WTC11 (cell line): Measurements from ENCODE around the gene PRDM15. TPM values are rescaled to one million over a fixed set of nuclear protein-coding genes. Genes with fewer than 3 reads are reported as not detected.

Experiments used
- ATAC-seq: fragments of 200-7000 bp; cut with Tn5 transposase; 2 replicates; pipeline ENCODE4 v1.10.0; 2021; ENCODE audit warnings: mild to moderate bottlenecking, moderate library complexity
- CTCF ChIA-PET: fragments of 300-600 bp; sonication (Branson Sonifier 250); formaldehyde crosslinking; loops from one replicate; lab custom pipeline; 2021; ENCODE audit warnings: antibody characterized with exemption; lab: Charles Lee
- POLR2A ChIA-PET: fragments of 350-600 bp; sonication (Branson Sonifier 250); formaldehyde crosslinking; loops from one replicate; lab custom pipeline; 2021; ENCODE audit warnings: antibody characterized with exemption; lab: Charles Lee
- DNase-seq: peaks from one replicate; pipeline ENCODE4 v3.0.0; 2021; ENCODE audit warnings: low spot score
- H3K27ac Mint-ChIP-seq: 2 replicates; pipeline ENCODE4 v1.8.0; 2021; ENCODE audit warnings: mixed read lengths
- H3K27me3 Mint-ChIP-seq: 2 replicates; pipeline ENCODE4 v1.8.0; 2021; ENCODE audit warnings: low read depth, mild to moderate bottlenecking, moderate library complexity, mixed read lengths
- H3K36me3 Mint-ChIP-seq: 2 replicates; pipeline ENCODE4 v1.8.0; 2021; ENCODE audit warnings: mixed read lengths
- H3K4me1 Mint-ChIP-seq: 2 replicates; pipeline ENCODE4 v1.8.0; 2022; ENCODE audit warnings: mixed read lengths
- H3K4me3 Mint-ChIP-seq: 2 replicates; pipeline ENCODE4 v1.8.0; 2021; ENCODE audit warnings: mild to moderate bottlenecking, moderate library complexity, mixed read lengths
- H3K9me3 Mint-ChIP-seq: 2 replicates; pipeline ENCODE4 v1.8.0; 2021; ENCODE audit warnings: mixed read lengths
- CBFB ChIP-seq: sonication (generic); formaldehyde crosslinking; IDR thresholded peaks from 2 replicates; pipeline ENCODE4 v1.8.1; 2022; ENCODE audit warnings: mild to moderate bottlenecking, low read depth, missing genetic modification reagents
- ESRRA ChIP-seq: sonication (generic); formaldehyde crosslinking; IDR thresholded peaks from 2 replicates; pipeline ENCODE4 v1.8.1; 2022; ENCODE audit warnings: mild to moderate bottlenecking, missing genetic modification reagents, borderline replicate concordance
- GABPB1 ChIP-seq: sonication (generic); formaldehyde crosslinking; IDR thresholded peaks from 2 replicates; pipeline ENCODE4 v1.8.1; 2023; ENCODE audit warnings: mild to moderate bottlenecking, missing genetic modification reagents
- IRF2 ChIP-seq: sonication (generic); formaldehyde crosslinking; IDR thresholded peaks from 2 replicates; pipeline ENCODE4 v1.8.0; 2022; ENCODE audit warnings: low read depth, missing genetic modification reagents, borderline replicate concordance
- KAT7 ChIP-seq: sonication (generic); formaldehyde crosslinking; IDR thresholded peaks from 2 replicates; pipeline ENCODE4 v1.8.1; 2023; ENCODE audit warnings: missing genetic modification reagents, mild to moderate bottlenecking, borderline replicate concordance
- NFYB ChIP-seq: sonication (generic); formaldehyde crosslinking; conservative IDR thresholded peaks from 2 replicates; pipeline ENCODE4 v1.8.0; 2022; ENCODE audit warnings: low read depth, missing genetic modification reagents
- SOX15 ChIP-seq: fragments of 250-450 bp; sonication (Bioruptor Pico); IDR thresholded peaks from 2 replicates; pipeline ENCODE4 v1.9.0; 2021; ENCODE audit warnings: mild to moderate bottlenecking
- ZNF219 ChIP-seq: sonication (generic); formaldehyde crosslinking; IDR thresholded peaks from 2 replicates; pipeline ENCODE4 v1.8.0; 2023; ENCODE audit warnings: missing genetic modification reagents, mild to moderate bottlenecking, borderline replicate concordance
- ZNF263 ChIP-seq: sonication (generic); formaldehyde crosslinking; IDR thresholded peaks from 2 replicates; pipeline ENCODE4 v1.8.1; 2022; ENCODE audit warnings: low read depth, mild to moderate bottlenecking, moderate library complexity, missing genetic modification reagents
- ZNF423 ChIP-seq: fragments of 250-450 bp; sonication (Bioruptor Pico); IDR thresholded peaks from 2 replicates; pipeline ENCODE4 v2.1.2; 2022; ENCODE audit warnings: mild to moderate bottlenecking, moderate library complexity
- total RNA-seq: library from RNA; stranded (reverse); gene quantifications from 3 replicates; pipeline ENCODE4 v1.2.3, GENCODE V29; 2021
- TF ChIP-seq, protein P1 (sequence below): sonication (generic); formaldehyde crosslinking; IDR thresholded peaks from 2 replicates; pipeline ENCODE4 v1.8.0; 2022; ENCODE audit warnings: mild to moderate bottlenecking, missing genetic modification reagents
- TF ChIP-seq, protein P2 (sequence below): sonication (generic); formaldehyde crosslinking; IDR thresholded peaks from 2 replicates; pipeline ENCODE4 v1.8.1; 2023; ENCODE audit warnings: mild to moderate bottlenecking, missing genetic modification reagents, moderate library complexity
- TF ChIP-seq, protein P3 (sequence below): sonication (generic); formaldehyde crosslinking; IDR thresholded peaks from 2 replicates; pipeline ENCODE4 v1.8.0; 2022; ENCODE audit warnings: mild to moderate bottlenecking, missing genetic modification reagents
- TF ChIP-seq, protein P4 (sequence below): sonication (generic); formaldehyde crosslinking; IDR thresholded peaks from 2 replicates; pipeline ENCODE4 v1.8.1; 2023; ENCODE audit warnings: mild to moderate bottlenecking, missing genetic modification reagents
- TF ChIP-seq, protein P5 (sequence below): fragments of 250-450 bp; sonication (Bioruptor Pico); IDR thresholded peaks from 2 replicates; pipeline ENCODE4 v1.9.0; 2021; ENCODE audit warnings: mild to moderate bottlenecking
- TF ChIP-seq, protein P6 (sequence below): sonication (generic); formaldehyde crosslinking; conservative IDR thresholded peaks from 2 replicates; pipeline ENCODE4 v1.8.1; 2023; ENCODE audit warnings: mild to moderate bottlenecking, low read depth, missing genetic modification reagents, moderate library complexity

Gene PRDM15
- total RNA-seq, 1 experiment from 2014 or later = 12.9 TPM

DNA sequence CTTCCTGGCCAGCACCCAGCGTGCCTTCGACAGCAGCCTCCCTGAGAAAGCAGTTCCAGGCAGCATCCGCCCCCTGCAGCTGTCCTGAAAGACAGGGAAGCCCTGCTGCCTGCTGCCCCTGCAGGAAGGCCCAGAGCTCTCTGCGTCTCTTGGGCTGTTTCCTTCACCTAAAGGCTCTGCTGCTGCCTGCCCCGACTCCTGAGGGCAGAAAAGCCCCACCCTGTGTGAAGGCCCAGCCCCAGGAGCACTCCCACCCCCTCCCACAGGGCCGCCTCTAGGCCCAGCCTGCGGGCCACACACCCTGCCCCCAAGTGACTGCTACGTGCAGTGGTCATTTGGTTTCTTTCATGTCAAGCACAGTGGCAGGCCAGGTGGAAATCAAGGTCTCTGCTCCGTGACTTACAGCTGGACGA, 124.7 kb downstream of the PRDM15 start:
- no peaks in the 10 kb centered on the region; the same call in 1 of the 2 replicates for H3K27me3 Mint-ChIP-seq
- CTCF ChIA-PET = interaction anchor here (0.5 to 7.3 kb wide), 8 partner anchors 8 to 142 kb away, joined by 3 to 49 read pairs (median 8); no protein-coding TSS in a partner anchor
- TF ChIP-seq, protein P1, sequence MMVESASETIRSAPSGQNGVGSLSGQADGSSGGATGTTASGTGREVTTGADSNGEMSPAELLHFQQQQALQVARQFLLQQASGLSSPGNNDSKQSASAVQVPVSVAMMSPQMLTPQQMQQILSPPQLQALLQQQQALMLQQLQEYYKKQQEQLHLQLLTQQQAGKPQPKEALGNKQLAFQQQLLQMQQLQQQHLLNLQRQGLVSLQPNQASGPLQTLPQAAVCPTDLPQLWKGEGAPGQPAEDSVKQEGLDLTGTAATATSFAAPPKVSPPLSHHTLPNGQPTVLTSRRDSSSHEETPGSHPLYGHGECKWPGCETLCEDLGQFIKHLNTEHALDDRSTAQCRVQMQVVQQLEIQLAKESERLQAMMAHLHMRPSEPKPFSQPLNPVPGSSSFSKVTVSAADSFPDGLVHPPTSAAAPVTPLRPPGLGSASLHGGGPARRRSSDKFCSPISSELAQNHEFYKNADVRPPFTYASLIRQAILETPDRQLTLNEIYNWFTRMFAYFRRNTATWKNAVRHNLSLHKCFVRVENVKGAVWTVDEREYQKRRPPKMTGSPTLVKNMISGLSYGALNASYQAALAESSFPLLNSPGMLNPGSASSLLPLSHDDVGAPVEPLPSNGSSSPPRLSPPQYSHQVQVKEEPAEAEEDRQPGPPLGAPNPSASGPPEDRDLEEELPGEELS (CRISPR knock-in tag) = 0 out of 2 replicates have a peak, but pooled peaks have one; percentile 15
- TF ChIP-seq ZNF423 (CRISPR knock-in tag) = peak; percentile 84
- TF ChIP-seq ZNF219 = no peak
- TF ChIP-seq, protein P2, sequence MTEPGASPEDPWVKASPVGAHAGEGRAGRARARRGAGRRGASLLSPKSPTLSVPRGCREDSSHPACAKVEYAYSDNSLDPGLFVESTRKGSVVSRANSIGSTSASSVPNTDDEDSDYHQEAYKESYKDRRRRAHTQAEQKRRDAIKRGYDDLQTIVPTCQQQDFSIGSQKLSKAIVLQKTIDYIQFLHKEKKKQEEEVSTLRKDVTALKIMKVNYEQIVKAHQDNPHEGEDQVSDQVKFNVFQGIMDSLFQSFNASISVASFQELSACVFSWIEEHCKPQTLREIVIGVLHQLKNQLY = no peak
- TF ChIP-seq, protein P3, sequence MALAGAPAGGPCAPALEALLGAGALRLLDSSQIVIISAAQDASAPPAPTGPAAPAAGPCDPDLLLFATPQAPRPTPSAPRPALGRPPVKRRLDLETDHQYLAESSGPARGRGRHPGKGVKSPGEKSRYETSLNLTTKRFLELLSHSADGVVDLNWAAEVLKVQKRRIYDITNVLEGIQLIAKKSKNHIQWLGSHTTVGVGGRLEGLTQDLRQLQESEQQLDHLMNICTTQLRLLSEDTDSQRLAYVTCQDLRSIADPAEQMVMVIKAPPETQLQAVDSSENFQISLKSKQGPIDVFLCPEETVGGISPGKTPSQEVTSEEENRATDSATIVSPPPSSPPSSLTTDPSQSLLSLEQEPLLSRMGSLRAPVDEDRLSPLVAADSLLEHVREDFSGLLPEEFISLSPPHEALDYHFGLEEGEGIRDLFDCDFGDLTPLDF (CRISPR knock-in tag) = no peak
- TF ChIP-seq, all 79 proteins: peak for 2
- POLR2A ChIA-PET = interaction anchor here (0.7 kb wide), 1 partner anchor 21 kb away, joined by 3 read pairs; no protein-coding TSS in a partner anchor
- peak; percentile 45 for DNase-seq
- peak; percentile 40 for ATAC-seq
- Mint-ChIP-seq H3K27ac (0 out of 2 replicates have a peak overlapping the region, but pooled peaks have one; percentile 21), H3K36me3 (peaks cover 24% of the 10 kb centered on the region), H3K9me3 (no peaks in the 10 kb centered on the region), H3K4me3 (0 out of 2 replicates have a peak overlapping the region, but pooled peaks have one; percentile 27), H3K4me1 (peaks cover 67% of the 10 kb centered on the region)

DNA sequence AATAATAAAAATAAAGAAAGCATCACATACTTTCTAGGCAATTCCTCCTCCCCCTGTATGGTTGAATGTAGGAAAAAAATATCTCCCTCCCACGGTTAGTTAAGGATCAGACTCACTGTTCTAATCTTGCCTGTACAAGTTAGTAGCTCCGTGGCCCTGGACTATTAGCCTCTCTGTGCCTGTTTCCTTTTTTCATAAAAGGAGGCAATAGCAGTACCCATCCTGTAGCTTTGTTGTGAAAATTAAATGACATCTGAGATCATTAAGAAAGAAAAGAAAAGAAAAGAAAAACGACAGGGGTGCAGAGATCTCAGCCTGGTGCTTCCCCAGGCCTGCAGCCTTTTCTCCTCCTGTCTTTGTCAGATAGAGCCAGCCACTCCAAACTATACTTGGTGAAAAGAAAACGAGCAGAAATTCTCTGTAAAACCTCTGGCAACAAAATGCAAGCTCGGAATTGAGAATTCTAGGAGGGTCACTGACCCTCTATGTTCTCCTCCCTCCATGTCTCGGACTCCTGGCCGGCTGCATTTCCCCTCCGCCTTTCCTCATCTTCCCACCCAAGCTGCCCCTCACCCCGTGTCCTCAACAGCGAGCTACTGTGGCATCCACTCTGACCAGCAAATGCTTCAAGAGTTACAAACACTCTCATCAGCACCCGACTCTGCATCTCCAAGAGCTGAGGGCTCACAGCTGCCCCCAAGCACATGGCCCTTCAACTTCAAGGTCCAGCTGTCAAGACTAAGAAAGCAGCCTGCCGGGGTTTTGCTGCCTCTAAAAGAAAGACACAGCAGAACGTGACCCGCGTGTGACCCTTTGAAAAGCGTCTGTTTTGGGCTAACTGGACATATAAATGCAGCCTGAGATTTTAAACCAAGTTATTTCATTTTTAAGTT, 125.9 kb downstream of the PRDM15 start:
- Mint-ChIP-seq H3K4me3 (peak overlapping the region; percentile 32), H3K9me3 (no peaks in the 10 kb centered on the region), H3K36me3 (peaks cover 30% of the 10 kb centered on the region), H3K27me3 (no peaks in the 10 kb centered on the region; the same call in 1 of the 2 replicates), H3K27ac (no peak overlapping the region), H3K4me1 (peaks cover 56% of the 10 kb centered on the region)
- ChIA-PET POLR2A (interaction anchor here (0.6 to 1.7 kb wide), 2 partner anchors 8 to 1913 kb away, joined by 3 to 6 read pairs; no protein-coding TSS in a partner anchor), CTCF (interaction anchor here (1.1 to 7.3 kb wide), 7 partner anchors 9 to 141 kb away, joined by 3 to 49 read pairs (median 7); no protein-coding TSS in a partner anchor)
- ATAC-seq (no peak), DNase-seq (no peak)
- no peak for TF ChIP-seq ZNF263 (CRISPR knock-in tag)
- no peak for TF ChIP-seq KAT7
- no peak for TF ChIP-seq NFYB (CRISPR knock-in tag)
- TF ChIP-seq GABPB1 (CRISPR knock-in tag) = no peak
- no peak for TF ChIP-seq SOX15 (CRISPR knock-in tag)
- TF ChIP-seq, protein P4, sequence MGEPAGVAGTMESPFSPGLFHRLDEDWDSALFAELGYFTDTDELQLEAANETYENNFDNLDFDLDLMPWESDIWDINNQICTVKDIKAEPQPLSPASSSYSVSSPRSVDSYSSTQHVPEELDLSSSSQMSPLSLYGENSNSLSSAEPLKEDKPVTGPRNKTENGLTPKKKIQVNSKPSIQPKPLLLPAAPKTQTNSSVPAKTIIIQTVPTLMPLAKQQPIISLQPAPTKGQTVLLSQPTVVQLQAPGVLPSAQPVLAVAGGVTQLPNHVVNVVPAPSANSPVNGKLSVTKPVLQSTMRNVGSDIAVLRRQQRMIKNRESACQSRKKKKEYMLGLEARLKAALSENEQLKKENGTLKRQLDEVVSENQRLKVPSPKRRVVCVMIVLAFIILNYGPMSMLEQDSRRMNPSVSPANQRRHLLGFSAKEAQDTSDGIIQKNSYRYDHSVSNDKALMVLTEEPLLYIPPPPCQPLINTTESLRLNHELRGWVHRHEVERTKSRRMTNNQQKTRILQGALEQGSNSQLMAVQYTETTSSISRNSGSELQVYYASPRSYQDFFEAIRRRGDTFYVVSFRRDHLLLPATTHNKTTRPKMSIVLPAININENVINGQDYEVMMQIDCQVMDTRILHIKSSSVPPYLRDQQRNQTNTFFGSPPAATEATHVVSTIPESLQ (CRISPR knock-in tag) = no peak
- no peak for TF ChIP-seq CBFB (CRISPR knock-in tag)
- TF ChIP-seq, protein P5, sequence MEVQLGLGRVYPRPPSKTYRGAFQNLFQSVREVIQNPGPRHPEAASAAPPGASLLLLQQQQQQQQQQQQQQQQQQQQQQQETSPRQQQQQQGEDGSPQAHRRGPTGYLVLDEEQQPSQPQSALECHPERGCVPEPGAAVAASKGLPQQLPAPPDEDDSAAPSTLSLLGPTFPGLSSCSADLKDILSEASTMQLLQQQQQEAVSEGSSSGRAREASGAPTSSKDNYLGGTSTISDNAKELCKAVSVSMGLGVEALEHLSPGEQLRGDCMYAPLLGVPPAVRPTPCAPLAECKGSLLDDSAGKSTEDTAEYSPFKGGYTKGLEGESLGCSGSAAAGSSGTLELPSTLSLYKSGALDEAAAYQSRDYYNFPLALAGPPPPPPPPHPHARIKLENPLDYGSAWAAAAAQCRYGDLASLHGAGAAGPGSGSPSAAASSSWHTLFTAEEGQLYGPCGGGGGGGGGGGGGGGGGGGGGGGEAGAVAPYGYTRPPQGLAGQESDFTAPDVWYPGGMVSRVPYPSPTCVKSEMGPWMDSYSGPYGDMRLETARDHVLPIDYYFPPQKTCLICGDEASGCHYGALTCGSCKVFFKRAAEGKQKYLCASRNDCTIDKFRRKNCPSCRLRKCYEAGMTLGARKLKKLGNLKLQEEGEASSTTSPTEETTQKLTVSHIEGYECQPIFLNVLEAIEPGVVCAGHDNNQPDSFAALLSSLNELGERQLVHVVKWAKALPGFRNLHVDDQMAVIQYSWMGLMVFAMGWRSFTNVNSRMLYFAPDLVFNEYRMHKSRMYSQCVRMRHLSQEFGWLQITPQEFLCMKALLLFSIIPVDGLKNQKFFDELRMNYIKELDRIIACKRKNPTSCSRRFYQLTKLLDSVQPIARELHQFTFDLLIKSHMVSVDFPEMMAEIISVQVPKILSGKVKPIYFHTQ = no peak
- no peak for TF ChIP-seq ESRRA (CRISPR knock-in tag)
- TF ChIP-seq, protein P6, sequence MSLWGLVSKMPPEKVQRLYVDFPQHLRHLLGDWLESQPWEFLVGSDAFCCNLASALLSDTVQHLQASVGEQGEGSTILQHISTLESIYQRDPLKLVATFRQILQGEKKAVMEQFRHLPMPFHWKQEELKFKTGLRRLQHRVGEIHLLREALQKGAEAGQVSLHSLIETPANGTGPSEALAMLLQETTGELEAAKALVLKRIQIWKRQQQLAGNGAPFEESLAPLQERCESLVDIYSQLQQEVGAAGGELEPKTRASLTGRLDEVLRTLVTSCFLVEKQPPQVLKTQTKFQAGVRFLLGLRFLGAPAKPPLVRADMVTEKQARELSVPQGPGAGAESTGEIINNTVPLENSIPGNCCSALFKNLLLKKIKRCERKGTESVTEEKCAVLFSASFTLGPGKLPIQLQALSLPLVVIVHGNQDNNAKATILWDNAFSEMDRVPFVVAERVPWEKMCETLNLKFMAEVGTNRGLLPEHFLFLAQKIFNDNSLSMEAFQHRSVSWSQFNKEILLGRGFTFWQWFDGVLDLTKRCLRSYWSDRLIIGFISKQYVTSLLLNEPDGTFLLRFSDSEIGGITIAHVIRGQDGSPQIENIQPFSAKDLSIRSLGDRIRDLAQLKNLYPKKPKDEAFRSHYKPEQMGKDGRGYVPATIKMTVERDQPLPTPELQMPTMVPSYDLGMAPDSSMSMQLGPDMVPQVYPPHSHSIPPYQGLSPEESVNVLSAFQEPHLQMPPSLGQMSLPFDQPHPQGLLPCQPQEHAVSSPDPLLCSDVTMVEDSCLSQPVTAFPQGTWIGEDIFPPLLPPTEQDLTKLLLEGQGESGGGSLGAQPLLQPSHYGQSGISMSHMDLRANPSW (CRISPR knock-in tag) = no peak
- no peak for TF ChIP-seq IRF2
